IPS-20b (cell line): ENCODE results near the gene CTBP2.

ENCODE experiments used
- H3K27ac ChIP-seq: one replicate; pipeline ENCODE4 v1.5.1; 2013; ENCODE audit warnings: low read length
- H3K27me3 ChIP-seq: 2 replicates; pipeline ENCODE4 v1.6.1; 2013; ENCODE audit warnings: mild to moderate bottlenecking, low read length, inconsistent platforms; ENCODE audit not compliant: insufficient read depth
- H3K36me3 ChIP-seq: 2 replicates; pipeline ENCODE4 v1.6.1; 2013; ENCODE audit warnings: low read depth, mild to moderate bottlenecking, inconsistent platforms, low read length, moderate library complexity; ENCODE audit not compliant: insufficient read depth
- H3K4me1 ChIP-seq: 2 replicates; pipeline ENCODE4 v1.6.1; 2013; ENCODE audit warnings: mild to moderate bottlenecking, control low read depth, inconsistent platforms, low read length, moderate library complexity; ENCODE audit not compliant: insufficient read depth
- H3K4me3 ChIP-seq: 2 replicates; pipeline ENCODE4 v1.5.1; 2013; ENCODE audit warnings: mild to moderate bottlenecking, low read length, inconsistent platforms
- H3K9ac ChIP-seq: 2 replicates; pipeline ENCODE4 v1.6.1; 2013; ENCODE audit warnings: low read depth, mild to moderate bottlenecking, inconsistent platforms, low read length, moderate library complexity
- H3K9me3 ChIP-seq: 2 replicates; pipeline ENCODE4 v1.6.1; 2013; ENCODE audit warnings: mild to moderate bottlenecking, low read depth, low read length, inconsistent platforms; ENCODE audit not compliant: insufficient read depth

Gene CTBP2

GRCh38 chr10:125105155-125105554, 55.2 kb downstream of the CTBP2 start:
- Histone ChIP-seq H3K9ac (no peak overlapping the region), H3K36me3 (peaks cover 90% of the 10 kb centered on the region)

GRCh38 chr10:125104559-125104958, 55.8 kb downstream of the CTBP2 start:
- Histone ChIP-seq H3K9ac (no peak overlapping the region), H3K9me3 (no peaks in the 10 kb centered on the region), H3K36me3 (peaks cover 90% of the 10 kb centered on the region), H3K27me3 (no peaks in the 10 kb centered on the region), H3K4me3 (no peak overlapping the region), H3K27ac (no peak overlapping the region), H3K4me1 (peaks cover 42% of the 10 kb centered on the region)

More at GRCh38 chr10:125105155-125105554, 55.2 kb downstream of the CTBP2 start:
- Histone ChIP-seq H3K4me1 (peaks cover 42% of the 10 kb centered on the region), H3K4me3 (no peak overlapping the region), H3K27me3 (no peaks in the 10 kb centered on the region), H3K9me3 (no peaks in the 10 kb centered on the region), H3K27ac (no peak overlapping the region)

GRCh38 chr10:125103924-125104323, 56.4 kb downstream of the CTBP2 start:
- H3K9me3 ChIP-seq, result no peaks in the 10 kb centered on the region
- no peaks in the 10 kb centered on the region for H3K27me3 ChIP-seq
- peaks cover 45% of the 10 kb centered on the region for H3K4me1 ChIP-seq
- no peak overlapping the region for H3K27ac ChIP-seq
- H3K9ac ChIP-seq, result no peak overlapping the region
- H3K4me3 ChIP-seq, result no peak overlapping the region
- peaks cover 89% of the 10 kb centered on the region for H3K36me3 ChIP-seq

- no peak overlapping the region for H3K27ac ChIP-seq
- H3K36me3 ChIP-seq, result peaks cover 87% of the 10 kb centered on the region
- H3K4me3 ChIP-seq, result no peak overlapping the region
- 0 out of 2 replicates have a peak overlapping the region, but pooled peaks have one; percentile 24 for H3K9ac ChIP-seq
- H3K27me3 ChIP-seq, result no peaks in the 10 kb centered on the region
- peaks cover 45% of the 10 kb centered on the region for H3K4me1 ChIP-seq
- no peaks in the 10 kb centered on the region for H3K9me3 ChIP-seq
Observed at GRCh38 chr10:125103466-125103865, 56.9 kb downstream of the CTBP2 start.

GRCh38 chr10:125102821-125103220, 57.5 kb downstream of the CTBP2 start:
- H3K9ac ChIP-seq, result peak overlapping the region; percentile 24; the same call in 1 of the 2 replicates
- no peaks in the 10 kb centered on the region for H3K27me3 ChIP-seq
- H3K36me3 ChIP-seq, result peaks cover 80% of the 10 kb centered on the region
- H3K4me1 ChIP-seq, result peaks cover 45% of the 10 kb centered on the region
- no peak overlapping the region for H3K27ac ChIP-seq
- no peaks in the 10 kb centered on the region for H3K9me3 ChIP-seq
- H3K4me3 ChIP-seq, result 0 out of 2 replicates have a peak overlapping the region, but pooled peaks have one; percentile 9

GRCh38 chr10:125102246-125102645, 58.1 kb downstream of the CTBP2 start:
- Histone ChIP-seq H3K27ac (no peak overlapping the region), H3K9me3 (no peaks in the 10 kb centered on the region), H3K36me3 (peaks cover 74% of the 10 kb centered on the region), H3K4me3 (no peak overlapping the region), H3K9ac (no peak overlapping the region), H3K4me1 (peaks cover 45% of the 10 kb centered on the region), H3K27me3 (no peaks in the 10 kb centered on the region)

GRCh38 chr10:125101581-125101980, 58.8 kb downstream of the CTBP2 start:
- Histone ChIP-seq H3K27ac (no peak overlapping the region), H3K4me3 (no peak overlapping the region), H3K27me3 (no peaks in the 10 kb centered on the region), H3K9me3 (no peaks in the 10 kb centered on the region), H3K36me3 (peaks cover 71% of the 10 kb centered on the region), H3K4me1 (peaks cover 45% of the 10 kb centered on the region), H3K9ac (no peak overlapping the region)

GRCh38 chr10:125101049-125101448, 59.3 kb downstream of the CTBP2 start:
- no peaks in the 10 kb centered on the region for H3K9me3 ChIP-seq
- no peaks in the 10 kb centered on the region for H3K27me3 ChIP-seq
- no peak overlapping the region for H3K27ac ChIP-seq
- no peak overlapping the region for H3K4me3 ChIP-seq
- no peak overlapping the region for H3K9ac ChIP-seq
- peaks cover 70% of the 10 kb centered on the region for H3K36me3 ChIP-seq
- H3K4me1 ChIP-seq, result peaks cover 48% of the 10 kb centered on the region

- Histone ChIP-seq H3K9ac (no peak overlapping the region), H3K27me3 (no peaks in the 10 kb centered on the region), H3K4me1 (peaks cover 34% of the 10 kb centered on the region), H3K4me3 (no peak overlapping the region), H3K9me3 (no peaks in the 10 kb centered on the region), H3K36me3 (peaks cover 67% of the 10 kb centered on the region), H3K27ac (no peak overlapping the region)
Observed at GRCh38 chr10:125097409-125098070, 62.8 kb downstream of the CTBP2 start.

GRCh38 chr10:125096975-125097374, 63.4 kb downstream of the CTBP2 start:
- no peak overlapping the region for H3K4me3 ChIP-seq
- H3K36me3 ChIP-seq, result peaks cover 62% of the 10 kb centered on the region
- no peaks in the 10 kb centered on the region for H3K9me3 ChIP-seq
- H3K27me3 ChIP-seq, result no peaks in the 10 kb centered on the region
- H3K9ac ChIP-seq, result no peak overlapping the region
- H3K4me1 ChIP-seq, result peaks cover 28% of the 10 kb centered on the region
- no peak overlapping the region for H3K27ac ChIP-seq

GRCh38 chr10:125096371-125096770, 64.0 kb downstream of the CTBP2 start:
- Histone ChIP-seq H3K4me3 (no peak overlapping the region), H3K27me3 (no peaks in the 10 kb centered on the region), H3K27ac (no peak overlapping the region), H3K9me3 (no peaks in the 10 kb centered on the region), H3K36me3 (peaks cover 61% of the 10 kb centered on the region), H3K9ac (no peak overlapping the region), H3K4me1 (peaks cover 23% of the 10 kb centered on the region)

DNA sequence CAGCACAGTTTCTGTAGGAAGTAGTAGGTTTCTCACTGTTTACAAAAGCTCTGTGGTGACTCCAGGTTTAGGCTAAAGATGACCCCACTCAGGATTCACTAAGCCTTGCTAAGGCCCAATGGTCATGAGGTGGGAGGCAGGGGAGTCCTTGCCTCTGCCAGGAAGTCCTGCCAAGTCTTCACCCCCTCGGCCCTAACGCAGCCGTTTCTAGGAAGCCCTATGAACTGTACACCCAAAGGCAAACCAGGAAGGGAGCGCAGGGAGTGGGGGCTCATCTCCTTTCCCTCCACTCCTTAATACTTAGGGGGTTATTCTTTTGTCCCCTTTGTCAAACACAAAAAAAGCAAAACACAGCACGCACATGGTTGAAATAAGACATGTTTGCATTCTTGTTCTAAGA, 64.6 kb downstream of the CTBP2 start:
- Histone ChIP-seq H3K27me3 (no peaks in the 10 kb centered on the region), H3K27ac (no peak overlapping the region), H3K4me3 (no peak overlapping the region), H3K9me3 (no peaks in the 10 kb centered on the region), H3K9ac (no peak overlapping the region), H3K4me1 (peaks cover 18% of the 10 kb centered on the region), H3K36me3 (peaks cover 60% of the 10 kb centered on the region)
